ENCODE results near the gene MS4A4A.
"Not testable (repeated sequence)": the region's sequence is repeated elsewhere in the genome, so short reads cannot be mapped to it uniquely, and the experiment has no call there.

MS4A4A gene

GRCh38 chr11:60280412-60280811, at the start of gene MS4A4A:
Gene MS4A4A, plus strand, starts transcription at chr11:60280666. Its CDS starts 10 bp downstream, at chr11:60280676.
- no peak for DNase-seq (ENCODE audit: low read depth)

GRCh38 chr11:60230681-60231080, 49.8 kb upstream of the MS4A4A start:
- no peak for DNase-seq (ENCODE audit: low read depth)

GRCh38 chr11:60235321-60235720, 45.1 kb upstream of the MS4A4A start:
- no peak for DNase-seq (ENCODE audit: low read depth)

GRCh38 chr11:60240662-60241061, 39.8 kb upstream of the MS4A4A start:
- no peak for DNase-seq (ENCODE audit: low read depth)

- DNase-seq (ENCODE audit: low read depth): no peak
Observed at GRCh38 chr11:60241786-60242185, 38.7 kb upstream of the MS4A4A start.

GRCh38 chr11:60242740-60243239, 37.7 kb upstream of the MS4A4A start, which contains the start of gene MS4A4E:
Gene MS4A4E, minus strand, starts transcription at chr11:60243137. Its CDS starts 13,082 bp downstream, at chr11:60230055.
- no peak for DNase-seq (ENCODE audit: low read depth)

- DNase-seq (ENCODE audit: low read depth): no peak
Observed at GRCh38 chr11:60251485-60252212, 28.8 kb upstream of the MS4A4A start.

GRCh38 chr11:60252213-60253108, 28.0 kb upstream of the MS4A4A start:
- DNase-seq (ENCODE audit: low read depth): no peak

GRCh38 chr11:60257956-60258722, 22.3 kb upstream of the MS4A4A start:
- no peak for DNase-seq (ENCODE audit: low read depth)

- DNase-seq (ENCODE audit: low read depth): no peak
Observed at GRCh38 chr11:60261014-60261413, 19.5 kb upstream of the MS4A4A start.

- DNase-seq (ENCODE audit: low read depth): no peak
Observed at GRCh38 chr11:60263402-60263801, 17.1 kb upstream of the MS4A4A start.

- no peak for DNase-seq (ENCODE audit: low read depth)
Observed at GRCh38 chr11:60264644-60265043, 15.8 kb upstream of the MS4A4A start.

GRCh38 chr11:60265373-60266214, 14.9 kb upstream of the MS4A4A start:
- DNase-seq (ENCODE audit: low read depth): no peak

GRCh38 chr11:60274416-60274815, 6.0 kb upstream of the MS4A4A start:
- no peak for DNase-seq (ENCODE audit: low read depth)

GRCh38 chr11:60281485-60281884, 1.0 kb downstream of the MS4A4A start:
- DNase-seq (ENCODE audit: low read depth): no peak

GRCh38 chr11:60282286-60282685, 1.8 kb downstream of the MS4A4A start:
- no peak for DNase-seq (ENCODE audit: low read depth)

GRCh38 chr11:60285411-60286126, 5.1 kb downstream of the MS4A4A start:
- DNase-seq (ENCODE audit: low read depth): not testable (repeated sequence)

GRCh38 chr11:60288531-60288930, 8.1 kb downstream of the MS4A4A start:
- DNase-seq (ENCODE audit: low read depth): no peak

GRCh38 chr11:60292145-60292544, 11.7 kb downstream of the MS4A4A start:
- no peak for DNase-seq (ENCODE audit: low read depth)

- no peak for DNase-seq (ENCODE audit: low read depth)
Observed at GRCh38 chr11:60301178-60301577, 20.7 kb downstream of the MS4A4A start.

Data from stimulated activated CD8-positive, alpha-beta memory T cell treated with anti-CD3 and anti-CD28 coated beads, Interleukin-12 subunit alpha, Interleukin-12 subunit beta, amount 100 ng/mL, for 4 hours (primary cell).